Retinal pigment epithelial cell (primary cell): Measurements from ENCODE around the gene CFAP46.

Experiments
- DNase-seq: peaks from one replicate; pipeline ENCODE4 v3.0.0-alpha.2; 2010; ENCODE audit warnings: low read depth
- H3K4me3 ChIP-seq: 2 replicates; pipeline ENCODE4 v1.5.1; 2011; ENCODE audit warnings: mild to moderate bottlenecking, low read length, control low read depth, moderate library complexity
- TF ChIP-seq, protein P1 (sequence below): conservative IDR thresholded peaks from 2 replicates; pipeline ENCODE4 v1.5.1; 2011; ENCODE audit warnings: low read depth, low read length, control low read depth, inconsistent platforms

Gene CFAP46

DNA sequence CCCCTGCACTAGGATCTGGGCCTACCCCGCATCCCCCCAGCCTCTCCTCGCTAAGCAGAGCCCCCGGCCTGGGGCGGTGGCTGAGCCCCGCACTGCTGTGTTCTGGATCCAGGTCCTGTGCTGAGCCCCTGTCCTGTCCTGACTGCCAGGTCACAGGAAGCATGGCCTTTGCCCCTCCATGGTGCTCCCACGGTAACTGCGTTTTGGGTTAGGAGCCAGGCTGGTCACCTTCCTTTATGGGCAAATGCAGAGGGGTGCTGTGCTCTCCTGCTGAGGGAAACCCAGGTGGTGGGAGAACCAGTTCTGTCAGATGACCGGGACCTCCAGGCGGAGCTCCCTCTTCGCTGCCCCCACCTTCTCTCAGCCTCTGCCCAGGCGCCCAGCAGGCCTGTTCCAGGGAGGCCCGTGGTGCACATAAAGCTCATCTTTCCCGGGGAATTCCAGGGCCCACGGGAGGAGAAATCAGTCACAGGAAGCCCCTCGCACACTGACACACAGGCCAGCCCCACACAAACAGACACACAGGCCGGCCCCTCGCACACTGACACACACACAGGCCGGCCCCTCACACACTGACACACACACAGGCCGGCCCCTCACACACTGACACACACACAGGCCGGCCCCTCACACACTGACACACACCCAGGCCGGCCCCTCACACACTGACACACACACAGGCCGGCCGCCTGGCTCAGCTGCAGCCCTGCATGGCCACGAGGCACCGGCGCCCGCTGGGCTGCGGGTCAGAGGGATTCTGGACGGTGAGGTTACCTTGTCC lies 75.6 kb downstream of the CFAP46 start:
- DNase-seq: no peak
- no peak overlapping the region for H3K4me3 ChIP-seq
- TF ChIP-seq, protein P1, sequence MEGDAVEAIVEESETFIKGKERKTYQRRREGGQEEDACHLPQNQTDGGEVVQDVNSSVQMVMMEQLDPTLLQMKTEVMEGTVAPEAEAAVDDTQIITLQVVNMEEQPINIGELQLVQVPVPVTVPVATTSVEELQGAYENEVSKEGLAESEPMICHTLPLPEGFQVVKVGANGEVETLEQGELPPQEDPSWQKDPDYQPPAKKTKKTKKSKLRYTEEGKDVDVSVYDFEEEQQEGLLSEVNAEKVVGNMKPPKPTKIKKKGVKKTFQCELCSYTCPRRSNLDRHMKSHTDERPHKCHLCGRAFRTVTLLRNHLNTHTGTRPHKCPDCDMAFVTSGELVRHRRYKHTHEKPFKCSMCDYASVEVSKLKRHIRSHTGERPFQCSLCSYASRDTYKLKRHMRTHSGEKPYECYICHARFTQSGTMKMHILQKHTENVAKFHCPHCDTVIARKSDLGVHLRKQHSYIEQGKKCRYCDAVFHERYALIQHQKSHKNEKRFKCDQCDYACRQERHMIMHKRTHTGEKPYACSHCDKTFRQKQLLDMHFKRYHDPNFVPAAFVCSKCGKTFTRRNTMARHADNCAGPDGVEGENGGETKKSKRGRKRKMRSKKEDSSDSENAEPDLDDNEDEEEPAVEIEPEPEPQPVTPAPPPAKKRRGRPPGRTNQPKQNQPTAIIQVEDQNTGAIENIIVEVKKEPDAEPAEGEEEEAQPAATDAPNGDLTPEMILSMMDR: no peak

DNA sequence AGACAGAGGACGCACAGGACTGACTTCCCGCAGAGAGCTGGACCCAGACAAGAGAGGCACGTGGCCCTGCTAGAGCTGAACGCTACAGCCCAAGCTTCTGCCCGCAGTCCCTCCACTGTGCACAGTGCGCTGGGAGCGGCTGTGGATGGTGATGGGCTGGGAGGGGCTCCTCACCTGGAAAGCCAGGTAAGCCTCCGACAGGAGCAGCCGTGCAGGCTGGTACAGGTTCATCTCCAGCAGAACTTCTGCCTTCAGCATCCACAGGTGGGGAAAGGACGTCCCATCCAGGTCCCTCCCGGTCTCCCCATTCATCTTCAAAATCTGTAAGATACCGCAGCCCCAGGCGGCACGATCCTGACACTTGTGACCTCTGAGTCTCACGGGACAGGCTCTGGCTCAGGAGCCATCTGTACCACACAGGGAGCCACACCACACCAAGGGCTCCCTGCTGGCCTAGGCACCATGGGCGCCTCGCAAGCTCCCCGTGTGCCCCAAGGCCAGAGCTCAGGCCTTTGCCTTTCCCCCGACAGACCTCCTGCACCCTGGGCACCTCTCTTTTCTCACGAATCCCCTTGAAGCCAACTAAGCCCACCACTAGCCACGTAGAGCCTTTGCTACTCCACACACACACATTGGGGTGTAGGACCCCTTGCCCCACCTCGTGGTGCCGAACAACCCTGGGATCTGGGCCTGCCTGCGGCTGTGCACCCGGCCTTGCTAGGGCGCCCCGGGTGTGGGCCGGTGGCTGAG lies 76.3 kb downstream of the CFAP46 start:
- H3K4me3 ChIP-seq: no peak overlapping the region
- TF ChIP-seq, protein P1: no peak

DNA sequence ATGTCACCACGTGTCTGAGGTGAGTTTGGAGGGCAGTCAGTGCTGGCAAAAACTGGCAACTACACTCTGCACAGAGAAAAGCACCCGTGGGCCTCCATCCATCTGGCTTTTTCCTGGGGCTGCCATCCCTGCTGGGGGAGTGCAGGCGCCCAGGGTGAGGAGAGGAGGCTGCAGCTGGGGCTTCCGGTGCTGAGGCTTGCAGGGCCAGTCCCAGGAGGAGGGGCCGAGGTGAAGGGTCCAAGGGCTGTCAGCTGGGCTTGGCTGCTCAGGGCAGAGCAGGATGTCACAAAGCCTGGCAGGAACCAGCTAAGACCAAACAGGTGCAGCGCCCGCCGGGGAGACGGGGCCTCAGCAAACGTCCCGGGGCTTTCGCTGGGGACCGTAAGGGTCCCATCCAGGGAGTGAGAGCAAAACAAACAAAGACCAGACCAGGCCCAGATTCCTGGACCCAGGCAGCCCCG lies 77.2 kb downstream of the CFAP46 start:
- TF ChIP-seq, protein P1: no peak
- H3K4me3 ChIP-seq: no peak overlapping the region
- no peak for DNase-seq

More for the DNA sequence above, 76.3 kb downstream of the CFAP46 start:
- DNase-seq: no peak

DNA sequence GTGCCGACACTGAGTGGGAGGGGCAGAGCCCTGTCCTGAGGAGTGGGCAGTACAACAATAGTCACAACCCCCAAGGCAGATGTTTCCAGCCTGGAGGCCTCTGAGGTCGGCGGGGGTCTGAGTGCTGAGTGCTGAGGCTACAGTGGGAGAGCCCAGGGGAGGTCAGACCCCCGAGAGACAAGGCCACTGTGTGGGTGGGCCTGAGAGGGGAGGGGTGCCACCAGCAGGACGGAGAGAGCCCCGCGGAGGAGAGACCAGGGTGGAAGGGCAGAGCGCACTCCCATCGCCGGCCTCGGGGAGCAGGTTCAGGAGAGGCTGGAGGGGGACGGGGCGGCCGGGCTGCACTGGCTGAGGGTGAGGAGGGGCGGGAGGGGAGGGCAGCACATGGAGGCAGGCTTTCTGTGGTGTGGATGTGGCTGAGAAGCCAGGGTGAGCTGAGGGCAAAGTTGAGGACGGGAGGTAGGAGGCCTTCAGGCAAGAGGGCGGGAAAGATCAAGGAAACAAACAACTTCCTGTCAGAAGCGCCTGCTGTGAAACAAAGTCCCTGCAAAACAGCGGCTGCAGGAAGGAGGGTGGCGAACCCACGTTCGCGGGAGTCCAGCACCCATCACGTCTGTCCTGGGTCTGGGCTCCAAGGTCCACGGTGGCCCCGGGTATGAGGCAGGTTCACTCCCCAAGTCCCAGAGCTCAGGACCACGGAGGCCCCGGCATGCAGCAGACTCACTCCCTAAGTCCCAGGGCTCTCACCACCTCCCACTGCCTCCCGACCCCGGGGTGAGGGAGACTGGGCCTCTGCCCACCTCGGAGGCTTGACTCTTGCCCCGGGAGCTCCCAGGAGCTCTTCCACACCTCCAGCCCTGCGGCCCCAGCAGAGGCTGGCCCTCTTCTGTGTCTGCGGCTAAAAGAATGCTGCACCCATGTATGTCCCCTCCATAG lies 79.6 kb downstream of the CFAP46 start:
- TF ChIP-seq, protein P1: no peak
- H3K4me3 ChIP-seq: no peak overlapping the region
- DNase-seq: no peak

DNA sequence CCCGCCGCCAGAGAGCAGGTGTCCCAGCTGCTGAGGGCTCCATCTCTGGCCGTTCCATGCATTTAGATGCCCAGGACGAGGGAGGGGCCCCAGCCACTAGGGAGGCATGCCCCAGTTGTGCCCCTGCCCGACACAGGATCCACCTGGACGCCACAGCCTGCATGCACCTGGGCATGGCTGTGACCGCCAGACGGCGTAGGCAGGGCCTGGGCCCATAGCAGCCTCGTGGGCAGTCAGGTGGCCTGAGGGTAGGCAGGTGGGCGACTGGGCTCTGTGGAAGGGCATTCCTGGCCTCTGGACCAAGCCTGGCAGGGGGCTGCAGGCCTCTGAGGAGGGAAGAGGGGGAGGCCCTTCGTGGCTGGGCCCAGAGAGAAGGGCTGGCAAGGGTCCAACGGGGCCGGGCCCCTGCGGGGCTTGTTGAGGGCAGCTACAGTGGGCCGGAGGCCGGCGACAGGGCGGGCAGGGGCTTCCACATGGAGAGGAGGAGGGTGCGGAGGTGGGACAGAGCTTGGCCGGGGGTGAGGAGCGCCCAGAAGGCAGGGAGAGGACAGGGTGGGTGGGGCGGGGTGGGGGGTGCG lies 80.4 kb downstream of the CFAP46 start:
- DNase-seq: no peak
- no peak overlapping the region for H3K4me3 ChIP-seq
- TF ChIP-seq, protein P1: no peak

DNA sequence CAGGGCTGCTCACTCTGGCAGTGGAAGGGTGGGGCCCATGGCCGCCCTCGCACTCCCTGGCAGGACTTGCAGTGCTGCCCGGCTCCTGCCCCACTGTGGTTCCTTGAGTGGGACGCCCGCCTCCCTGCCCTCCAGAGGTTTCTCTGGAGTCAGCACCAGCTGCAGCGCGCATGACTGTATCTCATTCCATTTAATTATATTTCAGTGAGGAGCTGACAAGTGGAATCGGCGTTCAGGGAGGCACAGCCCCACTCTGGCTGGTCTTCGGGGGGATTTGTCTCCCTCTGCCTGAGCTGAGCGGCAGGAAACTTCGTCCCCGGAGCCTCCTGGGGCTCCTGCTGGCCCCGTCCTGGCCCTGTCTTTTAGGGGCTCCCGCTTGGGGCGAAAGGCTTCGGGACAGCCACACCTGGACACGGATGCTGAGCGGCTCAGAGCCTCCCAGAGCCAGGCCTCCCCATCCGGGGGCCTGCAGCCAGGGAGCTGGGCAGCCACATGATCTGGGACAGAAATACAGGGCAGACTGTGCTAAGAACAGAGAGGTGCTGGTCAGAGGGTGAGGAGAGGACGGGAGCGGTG lies 81.2 kb downstream of the CFAP46 start:
- DNase-seq: no peak
- no peak overlapping the region for H3K4me3 ChIP-seq
- TF ChIP-seq, protein P1: no peak
